ENCODE data around the gene UXT.

DNA sequence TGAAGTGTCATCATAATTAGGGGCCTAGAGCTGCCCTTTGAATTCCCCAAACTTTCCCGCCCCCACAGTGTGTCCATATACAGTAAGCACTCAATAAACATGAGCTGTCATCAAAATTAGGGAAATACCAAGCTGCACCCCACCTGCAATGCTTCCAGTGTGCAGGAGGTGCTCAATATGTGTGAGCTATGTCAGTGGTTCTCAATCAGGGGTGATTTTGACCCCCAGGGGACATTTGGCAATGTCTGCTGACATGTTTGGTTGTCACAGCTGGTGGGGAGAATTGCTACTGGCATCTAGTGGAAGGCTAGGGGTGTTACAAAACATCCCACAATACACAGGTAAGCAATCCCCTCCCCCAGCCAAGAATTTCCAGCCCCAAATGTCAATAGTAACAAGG lies 30.0 kb downstream of the UXT start:
- TF ChIP-seq CBX2 (IDR thresholded peaks at IDR 0.05; ENCODE audit: insufficient read depth, low read length, poor library complexity, severe bottlenecking) (no peak), EP300 (IDR thresholded peaks at IDR 0.05; ENCODE audit: low read length) (no peak), HDAC6 (IDR thresholded peaks at IDR 0.05; ENCODE audit: low read depth, low read length) (no peak), RCOR1 (IDR thresholded peaks at IDR 0.05; ENCODE audit: borderline replicate concordance in 1 of 2, low read depth in 2 of 2, low read length in 2 of 2) (no peak), NFE2 (IDR thresholded peaks at IDR 0.05; ENCODE audit: low read depth) (no peak), SIN3A (IDR thresholded peaks at IDR 0.05; ENCODE audit: borderline replicate concordance in 2 of 2, control insufficient read depth in 1 of 2, low read depth in 2 of 2, low read length in 2 of 2) (no peak), TCF3 (CRISPR knock-in tag; IDR thresholded peaks at IDR 0.05) (no peak), JUND (IDR thresholded peaks at IDR 0.05; ENCODE audit: borderline replicate concordance, low read depth, low read length) (no peak), JUND (tag; IDR thresholded peaks at IDR 0.05; ENCODE audit: borderline replicate concordance, low read depth, low read length) (no peak), ELF2 (CRISPR knock-in tag; IDR thresholded peaks at IDR 0.05) (no peak)
- TF ChIP-seq, protein P1, sequence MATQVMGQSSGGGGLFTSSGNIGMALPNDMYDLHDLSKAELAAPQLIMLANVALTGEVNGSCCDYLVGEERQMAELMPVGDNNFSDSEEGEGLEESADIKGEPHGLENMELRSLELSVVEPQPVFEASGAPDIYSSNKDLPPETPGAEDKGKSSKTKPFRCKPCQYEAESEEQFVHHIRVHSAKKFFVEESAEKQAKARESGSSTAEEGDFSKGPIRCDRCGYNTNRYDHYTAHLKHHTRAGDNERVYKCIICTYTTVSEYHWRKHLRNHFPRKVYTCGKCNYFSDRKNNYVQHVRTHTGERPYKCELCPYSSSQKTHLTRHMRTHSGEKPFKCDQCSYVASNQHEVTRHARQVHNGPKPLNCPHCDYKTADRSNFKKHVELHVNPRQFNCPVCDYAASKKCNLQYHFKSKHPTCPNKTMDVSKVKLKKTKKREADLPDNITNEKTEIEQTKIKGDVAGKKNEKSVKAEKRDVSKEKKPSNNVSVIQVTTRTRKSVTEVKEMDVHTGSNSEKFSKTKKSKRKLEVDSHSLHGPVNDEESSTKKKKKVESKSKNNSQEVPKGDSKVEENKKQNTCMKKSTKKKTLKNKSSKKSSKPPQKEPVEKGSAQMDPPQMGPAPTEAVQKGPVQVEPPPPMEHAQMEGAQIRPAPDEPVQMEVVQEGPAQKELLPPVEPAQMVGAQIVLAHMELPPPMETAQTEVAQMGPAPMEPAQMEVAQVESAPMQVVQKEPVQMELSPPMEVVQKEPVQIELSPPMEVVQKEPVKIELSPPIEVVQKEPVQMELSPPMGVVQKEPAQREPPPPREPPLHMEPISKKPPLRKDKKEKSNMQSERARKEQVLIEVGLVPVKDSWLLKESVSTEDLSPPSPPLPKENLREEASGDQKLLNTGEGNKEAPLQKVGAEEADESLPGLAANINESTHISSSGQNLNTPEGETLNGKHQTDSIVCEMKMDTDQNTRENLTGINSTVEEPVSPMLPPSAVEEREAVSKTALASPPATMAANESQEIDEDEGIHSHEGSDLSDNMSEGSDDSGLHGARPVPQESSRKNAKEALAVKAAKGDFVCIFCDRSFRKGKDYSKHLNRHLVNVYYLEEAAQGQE (IDR thresholded peaks at IDR 0.05; ENCODE audit: borderline replicate concordance), result no peak
- TF ChIP-seq, protein P1 (CRISPR knock-in tag; IDR thresholded peaks at IDR 0.05; ENCODE audit: low read depth), result no peak
- TF ChIP-seq, protein P2, sequence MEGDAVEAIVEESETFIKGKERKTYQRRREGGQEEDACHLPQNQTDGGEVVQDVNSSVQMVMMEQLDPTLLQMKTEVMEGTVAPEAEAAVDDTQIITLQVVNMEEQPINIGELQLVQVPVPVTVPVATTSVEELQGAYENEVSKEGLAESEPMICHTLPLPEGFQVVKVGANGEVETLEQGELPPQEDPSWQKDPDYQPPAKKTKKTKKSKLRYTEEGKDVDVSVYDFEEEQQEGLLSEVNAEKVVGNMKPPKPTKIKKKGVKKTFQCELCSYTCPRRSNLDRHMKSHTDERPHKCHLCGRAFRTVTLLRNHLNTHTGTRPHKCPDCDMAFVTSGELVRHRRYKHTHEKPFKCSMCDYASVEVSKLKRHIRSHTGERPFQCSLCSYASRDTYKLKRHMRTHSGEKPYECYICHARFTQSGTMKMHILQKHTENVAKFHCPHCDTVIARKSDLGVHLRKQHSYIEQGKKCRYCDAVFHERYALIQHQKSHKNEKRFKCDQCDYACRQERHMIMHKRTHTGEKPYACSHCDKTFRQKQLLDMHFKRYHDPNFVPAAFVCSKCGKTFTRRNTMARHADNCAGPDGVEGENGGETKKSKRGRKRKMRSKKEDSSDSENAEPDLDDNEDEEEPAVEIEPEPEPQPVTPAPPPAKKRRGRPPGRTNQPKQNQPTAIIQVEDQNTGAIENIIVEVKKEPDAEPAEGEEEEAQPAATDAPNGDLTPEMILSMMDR (IDR thresholded peaks at IDR 0.05 in 2 of 3, conservative IDR thresholded peaks at IDR 0.05 in 1 of 3; ENCODE audit: insufficient read depth in 2 of 3, low read depth in 1 of 3, low read length in 3 of 3), result peak; percentile 15 to 40 (median 26); a peak in 3 of 6 replicates
